Type B pancreatic cell (in vitro differentiated cells): ENCODE measurements around the gene C1orf141. TPM values are rescaled to one million over a fixed set of nuclear protein-coding genes. Genes with fewer than 3 reads are reported as not detected.

ENCODE experiments used
- DNase-seq: peaks from one replicate; pipeline ENCODE4 v3.0.0; 2021; ENCODE audit warnings: mixed read lengths; ENCODE audit not compliant: unreplicated experiment; ENCODE audit errors: extremely low spot score
- H3K27ac Mint-ChIP-seq: 2 replicates; pipeline ENCODE4 v1.8.0; 2021; ENCODE audit warnings: mild to moderate bottlenecking, mixed read lengths
- H3K27me3 Mint-ChIP-seq: 2 replicates; pipeline ENCODE4 v1.8.0; 2021; ENCODE audit warnings: mixed read lengths
- H3K36me3 Mint-ChIP-seq: 2 replicates; pipeline ENCODE4 v1.8.0; 2021; ENCODE audit warnings: mixed read lengths
- H3K4me1 Mint-ChIP-seq: one replicate; pipeline ENCODE4 v1.8.0; 2021; ENCODE audit warnings: mixed read lengths; ENCODE audit not compliant: unreplicated experiment
- H3K4me3 Mint-ChIP-seq: 2 replicates; pipeline ENCODE4 v1.8.0; 2021; ENCODE audit warnings: mild to moderate bottlenecking, mixed read lengths
- H3K9me3 Mint-ChIP-seq: 2 replicates; pipeline ENCODE4 v1.8.0; 2021; ENCODE audit warnings: mixed read lengths
- CTCF ChIP-seq: fragments of 200-600 bp; sonication (generic); conservative IDR thresholded peaks from 2 replicates; pipeline ENCODE4 v1.5.0; 2021; ENCODE audit warnings: antibody characterized with exemption, mild to moderate bottlenecking
- total RNA-seq: library from RNA; stranded (reverse); gene quantifications from 2 replicates; pipeline ENCODE4 v1.2.1, GENCODE V29; 2021; ENCODE audit warnings: low replicate concordance

C1orf141 gene
- total RNA-seq, 1 donor from 2014 or later: not detected

DNA sequence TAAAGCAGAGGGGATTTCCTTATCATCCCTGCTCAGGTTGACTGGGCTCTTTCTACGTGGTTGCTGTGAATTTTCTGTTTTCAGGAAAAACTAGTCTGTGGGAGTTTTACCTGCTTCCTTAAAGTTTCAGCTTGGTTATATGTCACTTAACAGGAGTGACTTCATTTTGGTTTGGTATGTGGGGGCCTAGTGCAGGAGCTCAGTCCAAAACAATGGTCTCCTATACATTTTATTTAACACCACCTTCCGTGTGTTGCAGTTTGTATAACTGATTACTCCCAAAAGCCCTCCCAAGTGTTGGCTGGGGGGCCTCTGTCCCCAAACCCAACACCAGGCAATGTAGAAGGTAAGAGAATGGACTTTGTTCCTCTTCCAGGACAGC is 36.8 kb upstream of the C1orf141 start:
- Mint-ChIP-seq H3K4me3 (no peak overlapping the region), H3K27ac (no peak overlapping the region), H3K36me3 (no peaks in the 10 kb centered on the region), H3K4me1 (peaks cover 4% of the 10 kb centered on the region), H3K9me3 (no peaks in the 10 kb centered on the region), H3K27me3 (no peaks in the 10 kb centered on the region)
- DNase-seq: no peak
- TF ChIP-seq CTCF: no peak

DNA sequence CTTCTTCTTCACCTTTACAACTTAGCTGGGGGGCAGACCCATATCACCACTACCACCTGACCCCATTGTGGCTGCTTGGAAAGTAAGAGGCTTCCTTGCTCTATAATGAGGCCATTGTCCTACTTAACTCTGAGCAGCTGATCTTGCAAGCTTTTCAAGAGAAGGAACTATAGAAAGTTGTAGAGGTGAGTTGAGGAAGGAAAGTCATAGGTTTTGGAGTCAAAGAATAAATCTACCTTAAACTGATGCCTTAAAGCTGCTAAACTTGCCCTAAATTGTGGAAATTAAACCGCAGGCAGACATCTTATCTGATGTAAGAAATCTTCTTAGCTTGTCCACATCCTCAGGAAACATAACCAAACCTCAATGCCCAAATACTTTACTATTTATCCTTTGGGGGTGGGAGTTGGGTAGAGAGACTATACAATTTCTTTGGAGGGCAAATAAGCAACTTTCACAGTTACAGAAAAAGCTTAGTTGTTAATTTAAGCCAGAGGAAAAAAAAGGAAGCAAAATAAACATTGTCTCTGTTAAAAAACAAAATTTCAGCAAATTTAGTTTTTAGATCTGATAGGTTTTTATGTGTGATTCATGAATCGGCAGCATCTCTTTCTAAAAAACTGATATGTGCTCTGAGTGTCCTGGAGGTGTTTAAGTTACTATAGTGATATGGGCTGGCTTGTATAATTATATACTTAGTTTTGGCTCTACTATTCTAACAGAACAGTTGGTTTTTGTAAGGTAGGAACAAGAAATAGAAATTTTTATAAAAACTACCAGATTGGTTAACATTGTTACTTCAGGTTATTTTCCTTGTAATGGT is 36.2 kb upstream of the C1orf141 start:
- H3K9me3 Mint-ChIP-seq: no peaks in the 10 kb centered on the region
- DNase-seq: no peak
- H3K27ac Mint-ChIP-seq: no peak overlapping the region
- H3K4me3 Mint-ChIP-seq: no peak overlapping the region
- no peaks in the 10 kb centered on the region for H3K36me3 Mint-ChIP-seq
- H3K27me3 Mint-ChIP-seq: no peaks in the 10 kb centered on the region
- no peak for TF ChIP-seq CTCF
- peaks cover 4% of the 10 kb centered on the region for H3K4me1 Mint-ChIP-seq

DNA sequence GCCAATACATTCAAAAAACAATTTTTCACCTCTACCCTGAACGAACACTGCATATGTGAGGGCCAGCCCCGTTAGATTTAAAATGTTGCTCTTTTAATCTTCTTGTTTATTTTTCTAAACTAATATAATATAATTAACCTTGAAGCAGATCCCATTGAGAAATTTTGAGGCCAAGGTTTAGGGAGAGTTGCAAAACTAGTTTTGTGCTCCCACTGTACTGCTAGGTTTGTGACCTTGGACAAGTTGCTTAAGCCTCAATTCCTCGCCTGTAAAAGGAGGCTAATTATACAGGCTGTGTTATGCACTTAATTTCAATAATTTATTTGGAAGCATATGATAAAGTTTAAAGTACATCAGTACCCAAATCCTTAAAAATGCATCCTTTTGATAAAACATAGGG is 35.2 kb upstream of the C1orf141 start:
- no peaks in the 10 kb centered on the region for H3K36me3 Mint-ChIP-seq
- no peak overlapping the region for H3K27ac Mint-ChIP-seq
- H3K4me1 Mint-ChIP-seq: peaks cover 4% of the 10 kb centered on the region
- H3K4me3 Mint-ChIP-seq: no peak overlapping the region
- no peaks in the 10 kb centered on the region for H3K9me3 Mint-ChIP-seq
- DNase-seq: no peak
- H3K27me3 Mint-ChIP-seq: peaks cover 4% of the 10 kb centered on the region
- no peak for TF ChIP-seq CTCF

- no peak for TF ChIP-seq CTCF
- H3K9me3 Mint-ChIP-seq: no peaks in the 10 kb centered on the region
- H3K4me3 Mint-ChIP-seq: no peak overlapping the region
- peaks cover 4% of the 10 kb centered on the region for H3K4me1 Mint-ChIP-seq
- no peak overlapping the region for H3K27ac Mint-ChIP-seq
- H3K36me3 Mint-ChIP-seq: no peaks in the 10 kb centered on the region
- peaks cover 4% of the 10 kb centered on the region for H3K27me3 Mint-ChIP-seq
- DNase-seq: no peak
Observed at GRCh38 chr1:67169496-67169895, 34.7 kb upstream of the C1orf141 start.

- H3K27me3 Mint-ChIP-seq: peaks cover 4% of the 10 kb centered on the region
- H3K9me3 Mint-ChIP-seq: no peaks in the 10 kb centered on the region
- no peak for DNase-seq
- H3K4me1 Mint-ChIP-seq: peaks cover under 1% of the 10 kb centered on the region
- no peak for TF ChIP-seq CTCF
- H3K4me3 Mint-ChIP-seq: no peak within 1 kb of the TSS
- H3K27ac Mint-ChIP-seq: no peak within 1 kb of the TSS
- H3K36me3 Mint-ChIP-seq: no peaks in the 10 kb centered on the region
Observed at GRCh38 chr1:67166196-67166595, 31.4 kb upstream of the C1orf141 start, which contains the start of gene IL23R. TSS of gene IL23R (plus strand) at chr1:67166454. CDS start at chr1:67168121, 1,667 bp downstream.
